ENCODE data around the gene CNNM4.

CNNM4 gene

DNA sequence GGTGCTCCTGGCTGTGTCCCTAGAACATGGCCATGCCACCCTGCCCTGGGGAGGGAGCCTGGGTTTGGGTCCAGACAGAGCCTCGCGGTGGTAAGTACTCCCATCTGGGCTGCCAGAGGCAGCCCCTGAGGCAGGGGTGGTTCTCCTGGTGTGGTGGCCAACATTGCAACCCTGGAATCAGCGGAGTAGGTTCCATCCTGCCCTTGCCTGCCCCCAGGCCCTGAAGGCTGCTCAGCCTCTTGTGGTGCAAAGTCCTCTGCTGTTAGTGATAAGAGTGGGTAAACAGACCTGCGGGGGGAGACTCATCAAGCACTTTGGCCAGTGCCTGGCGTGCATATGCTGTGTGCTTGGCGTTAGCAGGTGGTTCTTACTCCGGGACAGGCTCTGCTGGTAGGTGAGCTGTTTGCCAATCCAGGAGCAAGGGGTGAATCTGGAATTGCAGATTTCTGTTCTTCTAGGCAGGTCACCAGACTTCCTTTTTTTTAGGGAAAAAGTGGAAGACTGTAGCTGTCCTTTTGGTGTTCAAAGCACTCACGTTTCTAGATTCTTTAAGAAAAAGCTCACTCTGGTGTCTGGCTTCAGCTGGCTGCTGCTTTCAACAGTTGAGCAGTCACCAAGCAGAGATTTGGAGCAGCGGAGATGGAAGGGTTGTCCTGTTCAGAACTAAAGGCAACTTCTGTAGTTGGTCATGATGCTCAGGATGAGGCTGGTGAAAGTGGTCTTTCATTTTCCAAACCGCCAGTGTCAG is 58.6 kb downstream of the CNNM4 start:
- H3K27me3 ChIP-seq (ENCODE audit: control insufficient read depth, insufficient read depth, low read length), result peaks cover 8% of the 10 kb centered on the region
- H3K27ac ChIP-seq (ENCODE audit: low read length), result no peak overlapping the region
- no peak overlapping the region for H3K9ac ChIP-seq (ENCODE audit: low read length)
- H3K4me3 ChIP-seq (ENCODE audit: low read length), result no peak overlapping the region
- peaks cover 7% of the 10 kb centered on the region for H3K4me1 ChIP-seq (ENCODE audit: control insufficient read depth, low read depth, low read length)
- peaks cover 9% of the 10 kb centered on the region for H3K36me3 ChIP-seq (ENCODE audit: control insufficient read depth, low read depth, low read length)
- H3K9me3 ChIP-seq (ENCODE audit: control insufficient read depth, low read depth, low read length), result no peaks in the 10 kb centered on the region

DNA sequence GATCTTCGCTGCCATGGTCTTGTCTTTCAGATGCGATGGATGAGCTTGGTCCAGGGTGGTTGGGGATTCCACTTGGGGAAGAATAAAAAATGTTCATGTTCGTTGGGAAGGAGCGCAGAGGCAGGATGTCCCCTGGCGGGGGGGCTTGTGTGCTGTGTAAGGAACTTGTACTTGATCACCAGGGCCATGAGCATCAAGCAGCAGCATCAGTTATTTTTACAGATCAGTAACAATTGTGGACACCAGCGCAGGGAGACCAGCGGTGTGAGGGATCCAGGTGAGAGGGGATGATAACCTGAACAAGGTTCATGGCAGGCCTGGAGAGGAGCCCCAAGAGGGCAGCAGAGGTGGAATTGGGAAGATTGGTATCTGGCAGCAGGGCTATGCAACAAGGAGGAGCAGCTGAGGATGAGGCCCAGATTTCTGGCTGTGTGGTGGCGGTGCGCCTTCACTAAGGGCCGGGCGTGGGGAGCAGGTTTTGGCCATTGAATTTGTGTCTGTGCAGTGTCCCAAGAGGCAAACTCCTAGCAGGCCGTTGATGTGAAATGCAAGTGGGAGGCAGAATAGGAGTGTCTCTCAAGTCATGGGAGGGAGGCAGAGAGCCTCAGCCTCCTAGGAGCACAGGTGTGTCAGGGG is 59.3 kb downstream of the CNNM4 start:
- Histone ChIP-seq H3K4me3 (ENCODE audit: low read length) (no peak overlapping the region), H3K36me3 (ENCODE audit: control insufficient read depth, low read depth, low read length) (peaks cover 9% of the 10 kb centered on the region), H3K27me3 (ENCODE audit: control insufficient read depth, insufficient read depth, low read length) (peaks cover 8% of the 10 kb centered on the region), H3K9me3 (ENCODE audit: control insufficient read depth, low read depth, low read length) (no peaks in the 10 kb centered on the region), H3K27ac (ENCODE audit: low read length) (no peak overlapping the region), H3K4me1 (ENCODE audit: control insufficient read depth, low read depth, low read length) (peaks cover 6% of the 10 kb centered on the region), H3K9ac (ENCODE audit: low read length) (no peak overlapping the region)

DNA sequence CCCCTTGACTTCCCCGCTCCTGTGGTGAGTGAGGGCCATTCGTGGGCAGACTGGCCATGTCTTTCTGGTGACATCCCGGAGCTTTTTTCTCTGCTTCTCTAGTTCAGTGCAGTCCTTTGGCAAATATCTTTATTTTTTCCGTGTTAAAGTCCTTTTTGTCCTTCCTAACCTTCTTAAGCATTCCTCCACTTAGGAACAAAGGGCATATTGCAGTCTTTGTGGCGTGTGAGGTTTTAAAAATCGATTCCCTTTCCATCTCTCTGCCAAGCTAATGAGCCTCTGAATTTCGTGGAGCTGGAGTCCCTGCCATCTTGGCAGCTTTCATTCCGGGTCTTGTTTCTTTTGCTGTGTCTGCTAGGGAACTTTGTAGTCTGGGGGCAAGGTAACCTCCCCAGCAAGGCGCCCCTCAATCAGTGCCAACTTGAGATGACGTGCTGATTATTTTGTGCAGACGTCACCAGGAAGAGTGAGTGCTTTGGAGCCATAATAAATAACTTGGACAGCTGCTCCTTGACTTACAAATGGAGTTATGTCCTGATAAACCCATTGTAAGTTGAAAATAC is 60.5 kb downstream of the CNNM4 start:
- peaks cover 3% of the 10 kb centered on the region for H3K4me1 ChIP-seq (ENCODE audit: control insufficient read depth, low read depth, low read length)
- H3K9ac ChIP-seq (ENCODE audit: low read length), result no peak overlapping the region
- no peaks in the 10 kb centered on the region for H3K9me3 ChIP-seq (ENCODE audit: control insufficient read depth, low read depth, low read length)
- peaks cover 11% of the 10 kb centered on the region for H3K36me3 ChIP-seq (ENCODE audit: control insufficient read depth, low read depth, low read length)
- H3K4me3 ChIP-seq (ENCODE audit: low read length), result no peak overlapping the region
- peaks cover 8% of the 10 kb centered on the region for H3K27me3 ChIP-seq (ENCODE audit: control insufficient read depth, insufficient read depth, low read length)
- H3K27ac ChIP-seq (ENCODE audit: low read length), result no peak overlapping the region

DNA sequence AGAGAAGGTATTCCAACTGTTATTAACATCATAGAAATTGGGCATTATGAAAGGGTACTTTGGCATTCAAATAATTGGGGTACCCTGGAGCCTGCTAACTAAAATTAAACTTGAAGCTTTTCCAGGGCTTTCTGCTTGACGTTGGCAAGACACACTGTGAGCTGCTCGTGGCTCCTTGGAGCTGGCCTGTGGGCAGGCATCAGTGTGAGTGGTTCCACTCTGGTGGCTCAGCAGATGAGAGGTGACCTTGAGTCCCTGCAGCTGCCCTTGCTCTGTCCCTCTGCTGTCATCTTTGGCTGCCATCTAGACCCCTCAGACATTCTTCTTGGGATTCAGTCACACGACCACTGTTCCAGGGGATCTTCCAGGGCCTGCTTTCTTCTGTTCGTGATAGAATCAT is 62.1 kb downstream of the CNNM4 start:
- Histone ChIP-seq H3K36me3 (ENCODE audit: control insufficient read depth, low read depth, low read length) (peaks cover 19% of the 10 kb centered on the region), H3K4me1 (ENCODE audit: control insufficient read depth, low read depth, low read length) (peaks cover under 1% of the 10 kb centered on the region), H3K9me3 (ENCODE audit: control insufficient read depth, low read depth, low read length) (no peaks in the 10 kb centered on the region), H3K27ac (ENCODE audit: low read length) (no peak overlapping the region), H3K4me3 (ENCODE audit: low read length) (no peak overlapping the region), H3K27me3 (ENCODE audit: control insufficient read depth, insufficient read depth, low read length) (peaks cover under 1% of the 10 kb centered on the region), H3K9ac (ENCODE audit: low read length) (no peak overlapping the region)

DNA sequence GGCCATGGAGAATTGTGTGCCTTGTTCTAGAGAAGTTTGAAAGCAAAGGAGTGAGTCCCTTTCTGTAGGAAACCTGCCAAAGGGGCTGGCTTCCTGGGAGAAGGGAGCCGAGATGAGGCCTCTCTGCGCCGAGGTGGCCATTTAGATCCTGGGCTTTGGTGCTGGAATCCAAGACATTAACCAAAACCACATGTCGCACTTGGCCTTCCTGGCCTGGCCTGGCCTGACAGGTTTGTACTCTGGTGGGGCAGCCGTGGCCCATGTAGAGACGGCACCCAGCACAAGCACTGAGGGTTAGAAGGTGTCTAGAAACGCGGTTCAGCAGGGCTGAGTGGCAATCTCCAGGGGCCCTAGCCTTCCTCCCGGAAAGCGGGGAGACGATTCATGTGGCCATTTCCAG is 62.5 kb downstream of the CNNM4 start:
- no peaks in the 10 kb centered on the region for H3K9me3 ChIP-seq (ENCODE audit: control insufficient read depth, low read depth, low read length)
- no peaks in the 10 kb centered on the region for H3K27me3 ChIP-seq (ENCODE audit: control insufficient read depth, insufficient read depth, low read length)
- H3K4me3 ChIP-seq (ENCODE audit: low read length), result no peak overlapping the region
- no peak overlapping the region for H3K27ac ChIP-seq (ENCODE audit: low read length)
- peaks cover 23% of the 10 kb centered on the region for H3K36me3 ChIP-seq (ENCODE audit: control insufficient read depth, low read depth, low read length)
- no peaks in the 10 kb centered on the region for H3K4me1 ChIP-seq (ENCODE audit: control insufficient read depth, low read depth, low read length)
- H3K9ac ChIP-seq (ENCODE audit: low read length), result no peak overlapping the region

DNA sequence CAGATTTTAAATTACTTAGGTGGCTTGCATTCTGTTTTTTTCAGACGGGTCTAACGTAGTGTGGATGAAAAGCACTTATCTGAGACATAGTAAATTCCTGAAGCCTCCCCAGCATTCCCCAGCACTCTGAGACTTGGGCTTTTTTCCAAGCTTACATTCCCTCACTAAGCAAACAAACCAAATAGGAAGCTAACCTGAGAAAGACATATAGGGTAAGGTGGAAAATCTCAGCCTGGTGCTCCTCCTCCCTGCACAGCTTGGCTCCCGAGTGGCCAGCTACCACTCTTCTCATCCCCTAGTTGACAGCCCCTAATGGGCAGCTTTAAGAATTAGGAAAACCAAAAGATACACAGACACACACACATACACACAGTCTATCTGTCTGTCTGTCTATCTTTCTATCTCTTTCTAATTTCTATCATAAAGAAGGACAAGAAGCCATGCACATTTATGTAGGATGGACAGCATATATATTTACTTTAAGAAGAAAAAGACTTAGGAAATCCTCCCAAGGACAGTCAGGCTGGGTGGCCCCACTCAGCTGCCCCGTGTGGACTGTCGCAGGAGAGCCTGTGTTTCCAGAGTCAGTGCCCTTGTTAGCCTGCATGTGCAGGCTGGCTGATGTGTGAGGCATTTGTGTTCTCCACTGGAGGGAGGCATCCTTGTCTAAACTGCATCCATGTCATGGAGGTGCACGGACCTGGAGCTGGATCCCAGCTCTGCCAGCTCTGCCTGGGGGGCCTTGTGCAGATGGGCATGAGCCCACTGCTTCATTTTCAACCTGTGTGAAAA is 63.6 kb downstream of the CNNM4 start:
- H3K4me1 ChIP-seq (ENCODE audit: control insufficient read depth, low read depth, low read length), result no peaks in the 10 kb centered on the region
- no peak overlapping the region for H3K9ac ChIP-seq (ENCODE audit: low read length)
- no peaks in the 10 kb centered on the region for H3K27me3 ChIP-seq (ENCODE audit: control insufficient read depth, insufficient read depth, low read length)
- H3K27ac ChIP-seq (ENCODE audit: low read length), result no peak overlapping the region
- no peak overlapping the region for H3K4me3 ChIP-seq (ENCODE audit: low read length)
- H3K36me3 ChIP-seq (ENCODE audit: control insufficient read depth, low read depth, low read length), result peaks cover 26% of the 10 kb centered on the region
- H3K9me3 ChIP-seq (ENCODE audit: control insufficient read depth, low read depth, low read length), result no peaks in the 10 kb centered on the region

DNA sequence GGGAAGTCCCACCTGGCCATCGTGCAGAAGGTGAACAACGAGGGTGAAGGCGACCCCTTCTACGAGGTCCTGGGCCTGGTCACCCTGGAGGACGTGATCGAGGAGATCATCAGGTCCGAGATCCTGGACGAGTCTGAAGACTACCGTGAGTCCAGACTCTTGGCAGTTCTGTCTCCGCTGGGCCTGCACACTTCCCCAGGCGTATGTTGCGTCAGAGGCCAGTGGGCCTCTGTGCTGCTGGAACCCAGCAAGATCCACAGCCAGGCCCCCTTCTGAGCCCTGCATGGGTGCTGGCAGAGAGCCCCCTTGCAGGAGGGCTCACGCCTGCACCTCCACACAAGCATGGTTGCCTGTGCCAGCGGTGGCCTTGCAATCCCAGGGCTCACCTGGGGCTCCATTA is 64.4 kb downstream of the CNNM4 start:
- H3K27me3 ChIP-seq (ENCODE audit: control insufficient read depth, insufficient read depth, low read length), result no peaks in the 10 kb centered on the region
- H3K9me3 ChIP-seq (ENCODE audit: control insufficient read depth, low read depth, low read length), result no peaks in the 10 kb centered on the region
- H3K4me3 ChIP-seq (ENCODE audit: low read length), result no peak overlapping the region
- H3K9ac ChIP-seq (ENCODE audit: low read length), result no peak overlapping the region
- H3K4me1 ChIP-seq (ENCODE audit: control insufficient read depth, low read depth, low read length), result no peaks in the 10 kb centered on the region
- no peak overlapping the region for H3K27ac ChIP-seq (ENCODE audit: low read length)
- peaks cover 34% of the 10 kb centered on the region for H3K36me3 ChIP-seq (ENCODE audit: control insufficient read depth, low read depth, low read length)

DNA sequence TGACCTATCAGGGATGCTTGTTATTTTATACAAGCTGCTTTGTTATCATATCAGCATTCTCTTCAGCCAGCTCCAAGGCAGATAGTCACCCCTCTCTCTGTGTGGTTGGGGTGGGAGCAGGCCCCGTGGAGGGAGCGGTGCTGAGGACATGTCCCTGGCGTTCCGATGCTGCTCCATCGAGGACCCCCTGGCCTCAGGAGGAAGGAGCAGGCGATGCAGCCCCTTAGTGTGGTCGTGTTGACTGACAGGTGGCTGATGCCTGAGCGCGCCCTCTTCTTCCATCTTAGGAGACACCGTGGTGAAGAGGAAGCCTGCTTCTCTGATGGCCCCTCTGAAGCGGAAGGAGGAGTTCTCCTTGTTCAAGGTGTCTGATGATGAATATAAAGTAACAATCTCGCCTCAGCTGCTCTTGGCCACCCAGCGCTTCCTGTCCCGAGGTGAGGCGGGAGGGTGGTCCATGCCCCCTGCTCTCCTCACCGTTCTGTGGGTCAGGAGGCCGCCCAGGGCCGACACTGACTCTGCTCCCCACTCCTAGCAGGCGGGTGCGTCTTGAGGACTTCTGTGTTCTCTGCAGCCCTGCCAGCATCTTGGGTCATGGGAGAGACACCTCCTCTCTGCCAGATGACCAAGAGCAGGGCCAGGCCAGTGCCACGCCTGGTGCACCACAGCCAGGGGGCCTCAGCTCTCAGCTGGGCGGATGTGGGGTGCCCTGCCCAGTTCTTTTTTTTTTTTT is 66.0 kb downstream of the CNNM4 start:
- Histone ChIP-seq H3K4me1 (ENCODE audit: control insufficient read depth, low read depth, low read length) (no peaks in the 10 kb centered on the region), H3K27ac (ENCODE audit: low read length) (no peak overlapping the region), H3K36me3 (ENCODE audit: control insufficient read depth, low read depth, low read length) (peaks cover 44% of the 10 kb centered on the region)

DNA sequence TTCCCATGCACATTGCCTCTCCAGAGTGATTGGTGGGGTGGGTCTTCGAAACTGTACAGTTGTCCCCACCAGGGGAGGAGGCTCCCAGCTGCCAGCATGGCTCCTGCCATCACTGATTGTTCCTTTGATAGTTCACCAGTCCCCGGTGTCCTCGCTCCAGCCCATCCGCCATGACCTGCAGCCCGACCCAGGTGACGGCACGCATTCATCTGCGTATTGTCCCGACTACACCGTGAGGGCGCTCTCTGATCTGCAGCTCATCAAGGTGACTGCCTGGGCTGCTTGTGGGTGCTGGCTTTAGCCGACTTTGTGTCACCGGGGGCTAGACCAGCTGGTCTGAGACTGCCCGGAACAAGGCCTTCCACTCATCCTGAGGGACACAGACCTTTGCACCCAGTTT is 67.7 kb downstream of the CNNM4 start:
- no peaks in the 10 kb centered on the region for H3K9me3 ChIP-seq (ENCODE audit: control insufficient read depth, low read depth, low read length)
- H3K36me3 ChIP-seq (ENCODE audit: control insufficient read depth, low read depth, low read length), result peaks cover 44% of the 10 kb centered on the region
- H3K9ac ChIP-seq (ENCODE audit: low read length), result no peak overlapping the region
- peaks cover 15% of the 10 kb centered on the region for H3K4me1 ChIP-seq (ENCODE audit: control insufficient read depth, low read depth, low read length)
- H3K4me3 ChIP-seq (ENCODE audit: low read length), result no peak overlapping the region
- no peak overlapping the region for H3K27ac ChIP-seq (ENCODE audit: low read length)
- H3K27me3 ChIP-seq (ENCODE audit: control insufficient read depth, insufficient read depth, low read length), result no peaks in the 10 kb centered on the region

More for the DNA sequence above, 66.0 kb downstream of the CNNM4 start:
- Histone ChIP-seq H3K9me3 (ENCODE audit: control insufficient read depth, low read depth, low read length) (no peaks in the 10 kb centered on the region), H3K27me3 (ENCODE audit: control insufficient read depth, insufficient read depth, low read length) (no peaks in the 10 kb centered on the region), H3K9ac (ENCODE audit: low read length) (no peak overlapping the region), H3K4me3 (ENCODE audit: low read length) (no peak overlapping the region)

DNA sequence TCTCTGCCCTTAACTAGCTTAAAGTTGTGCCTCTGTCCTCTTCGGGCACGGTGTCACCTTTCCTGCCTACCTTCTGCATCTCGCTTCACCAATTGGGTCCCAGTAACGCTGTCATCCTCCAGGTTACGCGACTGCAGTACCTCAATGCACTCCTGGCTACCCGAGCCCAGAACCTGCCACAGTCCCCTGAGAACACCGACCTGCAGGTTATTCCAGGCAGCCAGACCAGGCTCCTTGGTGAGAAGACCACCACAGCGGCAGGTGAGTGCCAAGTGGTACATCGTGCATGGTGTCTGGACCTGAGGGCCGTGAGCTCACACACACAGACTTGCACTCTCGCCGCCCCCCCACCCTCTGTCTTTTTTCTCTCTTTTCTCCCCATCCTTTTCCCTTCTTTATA is 68.2 kb downstream of the CNNM4 start:
- H3K4me1 ChIP-seq (ENCODE audit: control insufficient read depth, low read depth, low read length), result peaks cover 17% of the 10 kb centered on the region
- no peak overlapping the region for H3K4me3 ChIP-seq (ENCODE audit: low read length)
- H3K9me3 ChIP-seq (ENCODE audit: control insufficient read depth, low read depth, low read length), result no peaks in the 10 kb centered on the region
- H3K27ac ChIP-seq (ENCODE audit: low read length), result no peak overlapping the region
- peaks cover 44% of the 10 kb centered on the region for H3K36me3 ChIP-seq (ENCODE audit: control insufficient read depth, low read depth, low read length)
- no peaks in the 10 kb centered on the region for H3K27me3 ChIP-seq (ENCODE audit: control insufficient read depth, insufficient read depth, low read length)
- no peak overlapping the region for H3K9ac ChIP-seq (ENCODE audit: low read length)

DNA sequence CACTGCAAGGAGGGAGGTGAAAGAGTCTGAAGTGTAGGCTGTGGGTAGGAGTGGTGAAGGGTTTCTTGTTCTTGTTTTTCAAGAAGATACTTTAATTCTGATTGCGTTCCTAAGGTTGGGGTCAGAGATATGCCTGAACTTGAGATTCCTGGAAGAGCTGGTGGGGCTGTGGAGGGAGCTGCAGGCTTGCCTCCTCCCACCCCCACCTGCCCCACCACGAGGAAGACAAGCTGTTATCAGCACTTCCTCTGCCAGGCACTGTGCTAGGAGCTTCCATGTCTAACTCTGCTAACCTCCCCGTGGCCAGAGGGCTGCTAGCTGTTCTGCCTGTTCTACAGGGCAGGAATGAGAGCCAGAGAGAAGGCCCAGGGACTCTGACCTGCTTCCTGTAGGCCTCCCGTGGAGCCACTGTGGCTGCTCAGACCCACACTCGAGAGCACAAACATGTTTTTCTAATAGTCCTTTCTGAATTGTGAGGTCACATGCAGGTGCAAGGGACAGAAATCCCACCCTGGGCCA is 69.4 kb downstream of the CNNM4 start:
- H3K9ac ChIP-seq (ENCODE audit: low read length), result no peak overlapping the region
- H3K4me3 ChIP-seq (ENCODE audit: low read length), result no peak overlapping the region
- H3K36me3 ChIP-seq (ENCODE audit: control insufficient read depth, low read depth, low read length), result peaks cover 50% of the 10 kb centered on the region
- no peaks in the 10 kb centered on the region for H3K27me3 ChIP-seq (ENCODE audit: control insufficient read depth, insufficient read depth, low read length)
- H3K27ac ChIP-seq (ENCODE audit: low read length), result no peak overlapping the region
- peaks cover 17% of the 10 kb centered on the region for H3K4me1 ChIP-seq (ENCODE audit: control insufficient read depth, low read depth, low read length)
- no peaks in the 10 kb centered on the region for H3K9me3 ChIP-seq (ENCODE audit: control insufficient read depth, low read depth, low read length)

All from iPS-18a (cell line).